HG02642 (cell line): ENCODE data around the gene WDR64.
"Not testable (repeated sequence)": the region's sequence is repeated elsewhere in the genome, so short reads cannot be mapped to it uniquely, and the experiment has no call there.

Source experiments
- ATAC-seq: cut with Tn5 transposase; IDR thresholded peaks from one replicate; pipeline ENCODE4 v1.9.1; 2021; ENCODE audit warnings: mild to moderate bottlenecking; ENCODE audit not compliant: unreplicated experiment, poor library complexity

WDR64 gene

GRCh38 chr1:241696815-241697639 is 44.9 kb downstream of the WDR64 start:
- ATAC-seq = no peak

- ATAC-seq = no peak
Measured at GRCh38 chr1:241697640-241698018, 45.5 kb downstream of the WDR64 start.

- ATAC-seq = no peak
Measured at GRCh38 chr1:241698177-241698576, 46.1 kb downstream of the WDR64 start.

- no peak for ATAC-seq
Measured at GRCh38 chr1:241701483-241702295, 49.6 kb downstream of the WDR64 start.

- no peak for ATAC-seq
Measured at GRCh38 chr1:241702442-241703373, 50.6 kb downstream of the WDR64 start.

- not testable (repeated sequence) for ATAC-seq
Measured at GRCh38 chr1:241703739-241704138, 51.7 kb downstream of the WDR64 start.

GRCh38 chr1:241706257-241706656 is 54.2 kb downstream of the WDR64 start:
- ATAC-seq = no peak

GRCh38 chr1:241706967-241707366 is 54.9 kb downstream of the WDR64 start:
- ATAC-seq = no peak

- ATAC-seq = no peak
Measured at GRCh38 chr1:241707442-241707841, 55.4 kb downstream of the WDR64 start.

- no peak for ATAC-seq
Measured at GRCh38 chr1:241711326-241711725, 59.2 kb downstream of the WDR64 start.

- ATAC-seq = no peak
Measured at GRCh38 chr1:241713316-241713715, 61.2 kb downstream of the WDR64 start.

GRCh38 chr1:241714321-241715218 is 62.5 kb downstream of the WDR64 start:
- ATAC-seq = no peak

- no peak for ATAC-seq
Measured at GRCh38 chr1:241715435-241715834, 63.4 kb downstream of the WDR64 start.

- no peak for ATAC-seq
Measured at GRCh38 chr1:241715956-241716355, 63.9 kb downstream of the WDR64 start.

- no peak for ATAC-seq
Measured at GRCh38 chr1:241716915-241717656, 65.0 kb downstream of the WDR64 start.

- ATAC-seq = no peak
Measured at GRCh38 chr1:241717975-241718374, 65.9 kb downstream of the WDR64 start.

GRCh38 chr1:241721011-241721410 is 68.9 kb downstream of the WDR64 start:
- no peak for ATAC-seq

GRCh38 chr1:241722947-241723346 is 70.9 kb downstream of the WDR64 start:
- ATAC-seq = no peak
